Measurements from ENCODE around the gene INPP4A.
A peak's percentile ranks its signal among the peaks of the same experiment; 100 is the strongest.

Gene INPP4A

DNA sequence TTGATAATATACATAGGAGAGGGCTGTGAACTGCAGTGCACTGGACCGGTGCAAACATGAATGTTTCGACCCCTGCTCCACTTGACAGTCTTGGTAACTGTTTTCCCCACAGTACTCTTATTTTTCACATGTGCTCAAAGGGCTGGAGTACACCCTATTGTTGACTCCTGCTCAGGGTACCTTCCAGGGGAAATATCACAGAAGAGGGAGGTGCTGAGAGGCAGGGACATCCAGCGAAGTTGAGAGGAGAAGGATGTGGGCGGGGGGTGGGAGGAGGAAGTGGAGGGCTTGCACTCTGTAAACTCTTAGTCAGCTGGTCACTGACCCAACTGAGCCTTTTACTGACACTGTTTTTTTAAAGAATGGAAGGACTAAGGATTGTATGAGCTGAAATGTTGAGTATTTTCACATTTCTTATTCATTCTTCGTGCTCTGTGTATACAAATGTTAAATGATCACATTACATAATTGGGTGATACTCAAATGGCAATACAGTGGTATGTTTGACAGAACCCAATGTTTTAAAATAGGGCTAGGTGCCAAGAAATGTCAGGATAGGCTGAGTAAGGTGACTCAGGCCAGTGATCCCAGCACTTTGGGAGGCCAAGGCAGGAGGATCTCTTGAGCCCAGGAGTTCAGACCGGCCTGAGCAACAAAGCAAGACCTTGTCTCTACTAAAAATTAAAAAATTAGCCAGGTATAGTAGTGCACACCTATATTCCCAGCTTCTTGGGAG, 10.0 kb downstream of the INPP4A start:
- peak overlapping the region; percentile 28 for H3K4me3 ChIP-seq (ENCODE audit: low read depth, low read length)
- TF ChIP-seq CTCF (IDR thresholded peaks at IDR 0.05; ENCODE audit: insufficient read depth, low read depth, low read length, missing control alignments): no peak
- DNase-seq (ENCODE audit: low read depth): peak; percentile 81

- DNase-seq (ENCODE audit: low read depth): peak; percentile 72
- H3K4me3 ChIP-seq (ENCODE audit: low read depth, low read length): peak overlapping the region; percentile 28
- TF ChIP-seq CTCF (IDR thresholded peaks at IDR 0.05; ENCODE audit: insufficient read depth, low read depth, low read length, missing control alignments): no peak
These were observed 10.9 kb downstream of the INPP4A start for GRCh38 chr2:98455494-98455976.

DNA sequence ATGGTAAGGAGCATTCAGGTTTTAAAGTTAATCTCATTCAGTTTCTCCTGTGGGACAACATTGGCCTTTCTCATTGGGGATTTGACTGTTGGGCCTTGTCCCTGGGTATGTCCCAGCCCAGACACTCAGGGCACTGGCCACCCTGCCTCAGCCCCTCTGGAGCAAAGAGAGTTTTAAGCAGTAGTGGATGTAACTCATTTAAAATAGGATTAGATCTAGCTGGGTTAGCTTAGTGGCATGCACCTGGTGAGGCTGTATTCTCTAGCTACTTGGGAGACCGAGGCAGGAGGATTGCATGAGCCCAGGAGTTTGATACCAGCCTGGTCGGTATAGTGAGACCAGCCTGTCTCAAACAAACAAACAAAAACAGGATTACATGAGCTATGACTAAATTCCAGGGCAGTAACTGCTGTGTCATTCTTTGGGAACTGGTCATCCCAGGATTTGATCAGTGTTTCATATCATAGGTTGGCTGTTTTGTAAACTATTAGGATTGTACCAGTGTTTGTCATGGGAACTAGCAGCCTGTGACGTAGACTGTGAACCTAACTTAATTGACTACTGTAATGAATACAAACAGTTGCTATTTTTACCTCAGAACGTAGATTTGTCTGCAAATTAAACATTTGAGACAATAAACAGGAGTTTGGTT, 12.5 kb downstream of the INPP4A start:
- TF ChIP-seq CTCF (IDR thresholded peaks at IDR 0.05; ENCODE audit: insufficient read depth, low read depth, low read length, missing control alignments): no peak
- no peak overlapping the region for H3K4me3 ChIP-seq (ENCODE audit: low read depth, low read length)
- DNase-seq (ENCODE audit: low read depth): no peak

GRCh38 chr2:98458207-98458606, 13.5 kb downstream of the INPP4A start:
- no peak for TF ChIP-seq CTCF (IDR thresholded peaks at IDR 0.05; ENCODE audit: insufficient read depth, low read depth, low read length, missing control alignments)
- no peak for DNase-seq (ENCODE audit: low read depth)
- no peak overlapping the region for H3K4me3 ChIP-seq (ENCODE audit: low read depth, low read length)

DNA sequence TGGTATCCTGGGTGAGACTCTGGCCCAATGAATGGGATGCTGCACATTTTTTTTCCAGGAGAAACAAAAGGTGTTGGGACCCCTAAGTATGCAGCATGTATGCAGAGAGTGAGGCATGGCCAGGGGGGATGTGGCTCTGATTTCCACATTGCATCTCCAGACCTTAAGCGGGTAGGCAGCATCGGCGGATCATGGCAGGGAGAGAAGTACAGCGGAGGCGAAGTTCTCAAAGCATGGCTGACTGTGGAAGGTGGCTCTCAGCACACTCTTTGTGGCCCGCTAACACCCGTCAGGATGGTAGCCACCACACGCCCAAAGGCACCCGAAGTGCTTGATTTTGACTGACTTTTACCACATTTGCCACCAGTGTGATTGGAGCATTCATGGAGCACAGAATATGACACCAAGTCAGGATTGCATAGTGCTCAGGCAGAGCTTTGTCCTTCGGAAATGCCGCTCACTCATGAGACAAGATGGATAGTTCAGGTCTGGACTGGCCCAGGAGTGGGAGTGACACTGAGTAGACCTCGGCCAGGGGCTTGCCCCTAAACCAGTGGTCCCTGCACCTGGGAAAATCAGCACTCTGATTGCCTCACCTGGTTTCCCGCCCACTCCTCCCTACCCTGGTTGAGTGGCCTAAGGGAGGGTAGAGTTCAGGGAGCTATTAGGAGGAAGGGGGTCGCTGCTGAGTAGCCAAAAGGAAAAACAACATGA, 14.2 kb downstream of the INPP4A start:
- peak; percentile 1 for DNase-seq (ENCODE audit: low read depth)
- H3K4me3 ChIP-seq (ENCODE audit: low read depth, low read length): no peak overlapping the region
- TF ChIP-seq CTCF (IDR thresholded peaks at IDR 0.05; ENCODE audit: insufficient read depth, low read depth, low read length, missing control alignments): no peak

- no peak for TF ChIP-seq CTCF (IDR thresholded peaks at IDR 0.05; ENCODE audit: insufficient read depth, low read depth, low read length, missing control alignments)
- DNase-seq (ENCODE audit: low read depth): peak; percentile 91
- no peak overlapping the region for H3K4me3 ChIP-seq (ENCODE audit: low read depth, low read length)
These were observed 15.0 kb downstream of the INPP4A start for GRCh38 chr2:98459496-98460175.

All from GM12865 (cell line).